Chondrocyte (in vitro differentiated cells): ENCODE data around the gene TMTC3. TPM values are rescaled to one million over a fixed set of nuclear protein-coding genes. Genes with fewer than 3 reads are reported as not detected.

Experiments used
- DNase-seq: peaks from one replicate; pipeline ENCODE4 v3.0.0; 2021; ENCODE audit warnings: mixed read lengths, low spot score
- H3K27ac Mint-ChIP-seq: one replicate; pipeline ENCODE4 v1.8.0; 2021; ENCODE audit warnings: mild to moderate bottlenecking, moderate library complexity, mixed read lengths; ENCODE audit not compliant: unreplicated experiment
- H3K27me3 Mint-ChIP-seq: 2 replicates; pipeline ENCODE4 v1.8.0; 2021; ENCODE audit warnings: low read depth, mixed read lengths
- H3K36me3 Mint-ChIP-seq: 2 replicates; pipeline ENCODE4 v1.8.0; 2021; ENCODE audit warnings: low read depth, mixed read lengths
- H3K4me1 Mint-ChIP-seq: 2 replicates; pipeline ENCODE4 v1.8.0; 2021; ENCODE audit warnings: low read depth, mild to moderate bottlenecking, mixed read lengths
- H3K4me3 Mint-ChIP-seq: one replicate; pipeline ENCODE4 v1.8.0; 2021; ENCODE audit warnings: mild to moderate bottlenecking, moderate library complexity, mixed read lengths; ENCODE audit not compliant: unreplicated experiment
- H3K9me3 Mint-ChIP-seq: 2 replicates; pipeline ENCODE4 v1.8.0; 2021; ENCODE audit warnings: low read depth, mixed read lengths
- total RNA-seq: library from RNA; stranded (reverse); gene quantifications from 3 replicates; pipeline ENCODE4 v1.2.1, GENCODE V29; 2021
- TF ChIP-seq, protein P1 (sequence below): fragments of 200-600 bp; sonication (generic); IDR thresholded peaks from 2 replicates; pipeline ENCODE4 v1.5.0; 2021; ENCODE audit warnings: antibody characterized with exemption, mild to moderate bottlenecking, moderate library complexity

The TMTC3 gene
- total RNA-seq, 1 donor from 2014 or later: 50.5 TPM

GRCh38 chr12:88182416-88182815 is 40.3 kb downstream of the TMTC3 start:
- Mint-ChIP-seq H3K36me3 (peaks cover 20% of the 10 kb centered on the region), H3K9me3 (peaks cover 6% of the 10 kb centered on the region), H3K27me3 (no peaks in the 10 kb centered on the region), H3K4me1 (peaks cover 3% of the 10 kb centered on the region), H3K27ac (no peak overlapping the region), H3K4me3 (no peak overlapping the region)
- TF ChIP-seq, protein P1, sequence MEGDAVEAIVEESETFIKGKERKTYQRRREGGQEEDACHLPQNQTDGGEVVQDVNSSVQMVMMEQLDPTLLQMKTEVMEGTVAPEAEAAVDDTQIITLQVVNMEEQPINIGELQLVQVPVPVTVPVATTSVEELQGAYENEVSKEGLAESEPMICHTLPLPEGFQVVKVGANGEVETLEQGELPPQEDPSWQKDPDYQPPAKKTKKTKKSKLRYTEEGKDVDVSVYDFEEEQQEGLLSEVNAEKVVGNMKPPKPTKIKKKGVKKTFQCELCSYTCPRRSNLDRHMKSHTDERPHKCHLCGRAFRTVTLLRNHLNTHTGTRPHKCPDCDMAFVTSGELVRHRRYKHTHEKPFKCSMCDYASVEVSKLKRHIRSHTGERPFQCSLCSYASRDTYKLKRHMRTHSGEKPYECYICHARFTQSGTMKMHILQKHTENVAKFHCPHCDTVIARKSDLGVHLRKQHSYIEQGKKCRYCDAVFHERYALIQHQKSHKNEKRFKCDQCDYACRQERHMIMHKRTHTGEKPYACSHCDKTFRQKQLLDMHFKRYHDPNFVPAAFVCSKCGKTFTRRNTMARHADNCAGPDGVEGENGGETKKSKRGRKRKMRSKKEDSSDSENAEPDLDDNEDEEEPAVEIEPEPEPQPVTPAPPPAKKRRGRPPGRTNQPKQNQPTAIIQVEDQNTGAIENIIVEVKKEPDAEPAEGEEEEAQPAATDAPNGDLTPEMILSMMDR: no peak
- no peak for DNase-seq

GRCh38 chr12:88184196-88184595 is 42.1 kb downstream of the TMTC3 start:
- peaks cover 15% of the 10 kb centered on the region for H3K36me3 Mint-ChIP-seq
- no peak for DNase-seq
- TF ChIP-seq, protein P1: no peak
- no peaks in the 10 kb centered on the region for H3K27me3 Mint-ChIP-seq
- H3K9me3 Mint-ChIP-seq: peaks cover 6% of the 10 kb centered on the region
- no peak overlapping the region for H3K4me3 Mint-ChIP-seq
- H3K27ac Mint-ChIP-seq: no peak overlapping the region
- H3K4me1 Mint-ChIP-seq: peaks cover 11% of the 10 kb centered on the region

DNA sequence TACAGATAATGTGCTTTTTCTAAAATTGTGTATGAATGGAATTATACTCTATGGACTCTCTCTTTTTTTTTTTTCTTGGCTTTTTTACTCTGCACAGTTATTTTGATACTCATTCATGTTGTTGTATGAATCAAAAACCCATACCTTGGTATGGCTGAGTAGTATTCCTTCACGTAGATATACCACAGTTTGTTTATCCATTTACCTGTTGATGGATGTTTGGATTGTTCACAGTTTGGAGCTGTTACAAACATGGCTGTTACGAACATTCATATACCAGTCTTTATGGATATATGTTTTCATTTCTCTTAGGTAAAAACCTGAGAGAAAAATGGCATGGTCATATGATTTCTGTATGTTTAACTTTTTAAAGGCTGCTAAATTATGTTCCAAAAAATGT is 43.2 kb downstream of the TMTC3 start:
- H3K27me3 Mint-ChIP-seq: no peaks in the 10 kb centered on the region
- no peak overlapping the region for H3K4me3 Mint-ChIP-seq
- H3K4me1 Mint-ChIP-seq: peaks cover 11% of the 10 kb centered on the region

GRCh38 chr12:88185988-88186387 is 43.9 kb downstream of the TMTC3 start:
- Mint-ChIP-seq H3K27ac (peak overlapping the region; percentile 53), H3K9me3 (peaks cover 6% of the 10 kb centered on the region)
- TF ChIP-seq, protein P1: no peak

More for the DNA sequence above, 43.2 kb downstream of the TMTC3 start:
- H3K27ac Mint-ChIP-seq: no peak overlapping the region
- H3K36me3 Mint-ChIP-seq: peaks cover 13% of the 10 kb centered on the region
- H3K9me3 Mint-ChIP-seq: peaks cover 6% of the 10 kb centered on the region
- TF ChIP-seq, protein P1: no peak
- DNase-seq: no peak

GRCh38 chr12:88187571-88187970 is 45.5 kb downstream of the TMTC3 start:
- Mint-ChIP-seq H3K27ac (no peak overlapping the region), H3K4me1 (peaks cover 11% of the 10 kb centered on the region), H3K27me3 (no peaks in the 10 kb centered on the region), H3K4me3 (no peak overlapping the region), H3K9me3 (peaks cover 6% of the 10 kb centered on the region), H3K36me3 (peaks cover 8% of the 10 kb centered on the region)
- TF ChIP-seq, protein P1: no peak
- no peak for DNase-seq

More at GRCh38 chr12:88185988-88186387, 43.9 kb downstream of the TMTC3 start:
- Mint-ChIP-seq H3K36me3 (peaks cover 11% of the 10 kb centered on the region), H3K4me1 (peaks cover 11% of the 10 kb centered on the region), H3K4me3 (no peak overlapping the region), H3K27me3 (no peaks in the 10 kb centered on the region)
- no peak for DNase-seq
